HepG2 (cell line): ENCODE data around the gene GLIS2. TPM values are rescaled to one million over a fixed set of nuclear protein-coding genes. Genes with fewer than 3 reads are reported as not detected.

Experiments
- GLI4 ChIP-seq: sonication (generic); formaldehyde crosslinking; IDR thresholded peaks from 2 replicates; pipeline ENCODE4 v1.5.1; 2020; ENCODE audit warnings: missing genetic modification reagents, mild to moderate bottlenecking, moderate library complexity, borderline replicate concordance
- ZKSCAN5 ChIP-seq: sonication (generic); formaldehyde crosslinking; IDR thresholded peaks from 2 replicates; pipeline ENCODE4 v1.5.1; 2020; ENCODE audit warnings: mild to moderate bottlenecking, missing genetic modification reagents
- ZNF788 ChIP-seq: sonication (generic); formaldehyde crosslinking; IDR thresholded peaks from 2 replicates; pipeline ENCODE4 v1.5.0; 2020; ENCODE audit warnings: mild to moderate bottlenecking, missing genetic modification reagents, borderline replicate concordance
- polyA plus RNA-seq, 8 experiments: library from polyadenylated mRNA; depleted of rRNA in 3 of 8; stranded (reverse) in 7 of 8; unstranded in 1 of 8; fragments of >200 nt; fragmentation: Illumina TruSeq in 4 of 8; extraction: Trizol in 4 of 8; gene quantifications; 2 replicates each; pipeline versions ENCODE4 v1.2.1 to v1.2.3, GENCODE V29; 2011 to 2016; ENCODE audit warnings: low read depth in 4 of 8, missing spikeins in 1 of 8, mixed read lengths in 1 of 8; ENCODE audit not compliant: insufficient read depth in 1 of 8
- total RNA-seq, 5 experiments: library from RNA; depleted of rRNA; stranded (reverse); fragments of >200 nt; fragmentation: Illumina TruSeq; extraction: Trizol; gene quantifications; 2 replicates each; pipeline ENCODE4 v1.2.3, GENCODE V29; 2016; ENCODE audit warnings: low read depth in 1 of 5
- TF ChIP-seq, protein P1 (sequence below): sonication (generic); formaldehyde crosslinking; IDR thresholded peaks from 2 replicates; pipeline ENCODE4 v1.4.0; 2020; ENCODE audit warnings: missing genetic modification reagents
- TF ChIP-seq, protein P2 (sequence below): sonication (generic); formaldehyde crosslinking; IDR thresholded peaks from one replicate; pipeline ENCODE4 v1.5.1; 2020; ENCODE audit warnings: mild to moderate bottlenecking, missing genetic modification reagents; ENCODE audit errors: not compliant biosample characterization
- TF ChIP-seq, protein P3 (sequence below): sonication (generic); formaldehyde crosslinking; IDR thresholded peaks from 2 replicates; pipeline ENCODE4 v1.9.0; 2021; ENCODE audit warnings: missing genetic modification reagents, borderline replicate concordance
- TF ChIP-seq, protein P4 (sequence below): sonication (generic); formaldehyde crosslinking; IDR thresholded peaks from 2 replicates; pipeline ENCODE4 v1.8.0; 2022; ENCODE audit warnings: missing genetic modification reagents, mild to moderate bottlenecking, moderate library complexity, borderline replicate concordance

GLIS2 gene
- total and polyA plus RNA-seq, 2 of the 13 experiments (the other 11 are each of a cell fraction or from before 2014, with no cell fraction given): 0.28 to 0.29 TPM

DNA sequence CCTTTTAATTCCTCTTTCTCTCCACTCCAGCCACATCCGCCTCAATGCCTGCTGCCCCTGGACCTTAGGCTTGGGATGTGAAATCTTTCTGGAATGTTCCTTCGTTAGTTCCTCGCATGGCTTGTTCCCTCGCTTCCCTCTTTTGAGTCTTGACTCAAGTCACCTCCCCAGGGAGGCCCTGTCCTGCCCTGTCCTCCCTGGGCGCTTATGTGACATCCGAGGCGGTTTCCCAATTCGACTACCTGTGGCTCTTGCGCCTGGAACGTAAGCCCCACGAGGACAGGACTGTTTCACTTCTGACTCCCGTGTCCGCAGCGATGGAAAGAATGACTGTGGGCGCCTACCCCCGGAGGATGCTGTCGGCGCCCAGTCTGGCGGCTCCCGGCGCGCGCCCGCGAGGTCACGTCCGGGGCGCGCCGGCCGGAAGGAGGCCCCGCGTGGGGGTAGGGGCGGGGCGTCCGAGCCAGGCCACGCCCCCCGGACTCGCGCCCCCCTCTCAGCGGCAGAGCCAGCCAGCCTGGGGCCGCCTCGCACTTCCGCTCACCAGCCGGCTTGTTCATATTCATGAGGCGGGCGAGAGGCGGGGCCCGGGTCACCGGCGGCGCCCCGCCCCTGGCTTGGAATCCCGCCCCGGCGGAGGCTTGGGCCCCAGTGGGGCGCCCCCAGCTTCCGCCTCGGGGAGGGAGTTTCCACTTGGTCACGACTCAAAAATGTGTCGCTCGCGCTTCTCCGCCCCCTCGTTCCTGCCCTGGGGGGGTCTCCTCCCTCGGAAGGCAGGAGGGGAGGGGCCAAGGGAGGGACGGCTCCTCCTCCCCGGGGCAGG, 8.4 kb upstream of the GLIS2 start (continued):
- TF ChIP-seq, protein P1, sequence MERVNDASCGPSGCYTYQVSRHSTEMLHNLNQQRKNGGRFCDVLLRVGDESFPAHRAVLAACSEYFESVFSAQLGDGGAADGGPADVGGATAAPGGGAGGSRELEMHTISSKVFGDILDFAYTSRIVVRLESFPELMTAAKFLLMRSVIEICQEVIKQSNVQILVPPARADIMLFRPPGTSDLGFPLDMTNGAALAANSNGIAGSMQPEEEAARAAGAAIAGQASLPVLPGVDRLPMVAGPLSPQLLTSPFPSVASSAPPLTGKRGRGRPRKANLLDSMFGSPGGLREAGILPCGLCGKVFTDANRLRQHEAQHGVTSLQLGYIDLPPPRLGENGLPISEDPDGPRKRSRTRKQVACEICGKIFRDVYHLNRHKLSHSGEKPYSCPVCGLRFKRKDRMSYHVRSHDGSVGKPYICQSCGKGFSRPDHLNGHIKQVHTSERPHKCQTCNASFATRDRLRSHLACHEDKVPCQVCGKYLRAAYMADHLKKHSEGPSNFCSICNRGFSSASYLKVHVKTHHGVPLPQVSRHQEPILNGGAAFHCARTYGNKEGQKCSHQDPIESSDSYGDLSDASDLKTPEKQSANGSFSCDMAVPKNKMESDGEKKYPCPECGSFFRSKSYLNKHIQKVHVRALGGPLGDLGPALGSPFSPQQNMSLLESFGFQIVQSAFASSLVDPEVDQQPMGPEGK (CRISPR knock-in tag): peak; percentile 98
- TF ChIP-seq, protein P2, sequence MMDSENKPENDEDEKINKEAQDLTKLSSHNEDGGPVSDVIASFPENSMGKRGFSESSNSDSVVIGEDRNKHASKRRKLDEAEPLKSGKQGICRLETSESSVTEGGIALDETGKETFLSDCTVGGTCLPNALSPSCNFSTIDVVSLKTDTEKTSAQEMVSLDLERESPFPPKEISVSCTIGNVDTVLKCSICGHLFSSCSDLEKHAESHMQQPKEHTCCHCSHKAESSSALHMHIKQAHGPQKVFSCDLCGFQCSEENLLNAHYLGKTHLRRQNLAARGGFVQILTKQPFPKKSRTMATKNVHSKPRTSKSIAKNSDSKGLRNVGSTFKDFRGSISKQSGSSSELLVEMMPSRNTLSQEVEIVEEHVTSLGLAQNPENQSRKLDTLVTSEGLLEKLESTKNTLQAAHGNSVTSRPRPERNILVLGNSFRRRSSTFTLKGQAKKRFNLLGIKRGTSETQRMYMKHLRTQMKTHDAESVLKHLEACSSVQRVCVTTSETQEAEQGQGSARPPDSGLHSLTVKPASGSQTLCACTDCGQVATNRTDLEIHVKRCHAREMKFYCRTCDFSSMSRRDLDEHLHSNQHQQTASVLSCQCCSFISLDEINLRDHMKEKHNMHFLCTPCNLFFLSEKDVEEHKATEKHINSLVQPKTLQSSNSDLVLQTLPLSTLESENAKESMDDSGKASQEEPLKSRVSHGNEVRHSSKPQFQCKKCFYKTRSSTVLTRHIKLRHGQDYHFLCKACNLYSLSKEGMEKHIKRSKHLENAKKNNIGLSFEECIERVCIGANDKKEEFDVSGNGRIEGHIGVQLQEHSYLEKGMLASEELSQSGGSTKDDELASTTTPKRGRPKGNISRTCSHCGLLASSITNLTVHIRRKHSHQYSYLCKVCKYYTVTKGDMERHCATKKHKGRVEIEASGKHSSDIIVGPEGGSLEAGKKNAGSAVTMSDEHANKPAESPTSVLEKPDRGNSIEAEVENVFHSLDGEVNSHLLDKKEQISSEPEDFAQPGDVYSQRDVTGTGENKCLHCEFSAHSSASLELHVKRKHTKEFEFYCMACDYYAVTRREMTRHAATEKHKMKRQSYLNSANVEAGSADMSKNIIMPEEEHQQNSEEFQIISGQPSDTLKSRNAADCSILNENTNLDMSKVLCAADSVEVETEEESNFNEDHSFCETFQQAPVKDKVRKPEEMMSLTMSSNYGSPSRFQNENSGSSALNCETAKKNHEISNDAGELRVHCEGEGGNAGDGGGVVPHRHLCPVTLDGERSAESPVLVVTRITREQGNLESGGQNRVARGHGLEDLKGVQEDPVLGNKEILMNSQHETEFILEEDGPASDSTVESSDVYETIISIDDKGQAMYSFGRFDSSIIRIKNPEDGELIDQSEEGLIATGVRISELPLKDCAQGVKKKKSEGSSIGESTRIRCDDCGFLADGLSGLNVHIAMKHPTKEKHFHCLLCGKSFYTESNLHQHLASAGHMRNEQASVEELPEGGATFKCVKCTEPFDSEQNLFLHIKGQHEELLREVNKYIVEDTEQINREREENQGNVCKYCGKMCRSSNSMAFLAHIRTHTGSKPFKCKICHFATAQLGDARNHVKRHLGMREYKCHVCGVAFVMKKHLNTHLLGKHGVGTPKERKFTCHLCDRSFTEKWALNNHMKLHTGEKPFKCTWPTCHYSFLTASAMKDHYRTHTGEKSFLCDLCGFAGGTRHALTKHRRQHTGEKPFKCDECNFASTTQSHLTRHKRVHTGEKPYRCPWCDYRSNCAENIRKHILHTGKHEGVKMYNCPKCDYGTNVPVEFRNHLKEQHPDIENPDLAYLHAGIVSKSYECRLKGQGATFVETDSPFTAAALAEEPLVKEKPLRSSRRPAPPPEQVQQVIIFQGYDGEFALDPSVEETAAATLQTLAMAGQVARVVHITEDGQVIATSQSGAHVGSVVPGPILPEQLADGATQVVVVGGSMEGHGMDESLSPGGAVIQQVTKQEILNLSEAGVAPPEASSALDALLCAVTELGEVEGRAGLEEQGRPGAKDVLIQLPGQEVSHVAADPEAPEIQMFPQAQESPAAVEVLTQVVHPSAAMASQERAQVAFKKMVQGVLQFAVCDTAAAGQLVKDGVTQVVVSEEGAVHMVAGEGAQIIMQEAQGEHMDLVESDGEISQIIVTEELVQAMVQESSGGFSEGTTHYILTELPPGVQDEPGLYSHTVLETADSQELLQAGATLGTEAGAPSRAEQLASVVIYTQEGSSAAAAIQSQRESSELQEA (CRISPR knock-in tag): no peak
- TF ChIP-seq GLI4 (CRISPR knock-in tag) (no peak), ZKSCAN5 (CRISPR knock-in tag) (no peak), ZNF788 (CRISPR knock-in tag) (no peak)
- TF ChIP-seq, protein P3, sequence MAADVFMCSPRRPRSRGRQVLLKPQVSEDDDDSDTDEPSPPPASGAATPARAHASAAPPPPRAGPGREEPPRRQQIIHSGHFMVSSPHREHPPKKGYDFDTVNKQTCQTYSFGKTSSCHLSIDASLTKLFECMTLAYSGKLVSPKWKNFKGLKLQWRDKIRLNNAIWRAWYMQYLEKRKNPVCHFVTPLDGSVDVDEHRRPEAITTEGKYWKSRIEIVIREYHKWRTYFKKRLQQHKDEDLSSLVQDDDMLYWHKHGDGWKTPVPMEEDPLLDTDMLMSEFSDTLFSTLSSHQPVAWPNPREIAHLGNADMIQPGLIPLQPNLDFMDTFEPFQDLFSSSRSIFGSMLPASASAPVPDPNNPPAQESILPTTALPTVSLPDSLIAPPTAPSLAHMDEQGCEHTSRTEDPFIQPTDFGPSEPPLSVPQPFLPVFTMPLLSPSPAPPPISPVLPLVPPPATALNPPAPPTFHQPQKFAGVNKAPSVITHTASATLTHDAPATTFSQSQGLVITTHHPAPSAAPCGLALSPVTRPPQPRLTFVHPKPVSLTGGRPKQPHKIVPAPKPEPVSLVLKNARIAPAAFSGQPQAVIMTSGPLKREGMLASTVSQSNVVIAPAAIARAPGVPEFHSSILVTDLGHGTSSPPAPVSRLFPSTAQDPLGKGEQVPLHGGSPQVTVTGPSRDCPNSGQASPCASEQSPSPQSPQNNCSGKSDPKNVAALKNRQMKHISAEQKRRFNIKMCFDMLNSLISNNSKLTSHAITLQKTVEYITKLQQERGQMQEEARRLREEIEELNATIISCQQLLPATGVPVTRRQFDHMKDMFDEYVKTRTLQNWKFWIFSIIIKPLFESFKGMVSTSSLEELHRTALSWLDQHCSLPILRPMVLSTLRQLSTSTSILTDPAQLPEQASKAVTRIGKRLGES: no peak
- TF ChIP-seq, protein P4, sequence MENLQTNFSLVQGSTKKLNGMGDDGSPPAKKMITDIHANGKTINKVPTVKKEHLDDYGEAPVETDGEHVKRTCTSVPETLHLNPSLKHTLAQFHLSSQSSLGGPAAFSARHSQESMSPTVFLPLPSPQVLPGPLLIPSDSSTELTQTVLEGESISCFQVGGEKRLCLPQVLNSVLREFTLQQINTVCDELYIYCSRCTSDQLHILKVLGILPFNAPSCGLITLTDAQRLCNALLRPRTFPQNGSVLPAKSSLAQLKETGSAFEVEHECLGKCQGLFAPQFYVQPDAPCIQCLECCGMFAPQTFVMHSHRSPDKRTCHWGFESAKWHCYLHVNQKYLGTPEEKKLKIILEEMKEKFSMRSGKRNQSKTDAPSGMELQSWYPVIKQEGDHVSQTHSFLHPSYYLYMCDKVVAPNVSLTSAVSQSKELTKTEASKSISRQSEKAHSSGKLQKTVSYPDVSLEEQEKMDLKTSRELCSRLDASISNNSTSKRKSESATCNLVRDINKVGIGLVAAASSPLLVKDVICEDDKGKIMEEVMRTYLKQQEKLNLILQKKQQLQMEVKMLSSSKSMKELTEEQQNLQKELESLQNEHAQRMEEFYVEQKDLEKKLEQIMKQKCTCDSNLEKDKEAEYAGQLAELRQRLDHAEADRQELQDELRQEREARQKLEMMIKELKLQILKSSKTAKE (CRISPR knock-in tag): 0 out of 2 replicates have a peak, but pooled peaks have one; percentile 9
